Ecto neural progenitor cell (in vitro differentiated cells): Measurements from ENCODE around the gene PIM1.
"Not testable (repeated sequence)": the region's sequence is repeated elsewhere in the genome, so short reads cannot be mapped to it uniquely, and the experiment has no call there.

Experiments used
- DNase-seq: peaks from one replicate; pipeline ENCODE4 v3.0.0-alpha.2; 2018; ENCODE audit warnings: low spot score

PIM1 gene

GRCh38 chr6:37169496-37170272, at the start of gene PIM1:
PIM1 (plus strand) TSS chr6:37170152; CDS start chr6:37170576, 424 bp downstream.
- peak; percentile 99 for DNase-seq

GRCh38 chr6:37121556-37121955, 48.4 kb upstream of the PIM1 start:
- no peak for DNase-seq

- no peak for DNase-seq
Observed at GRCh38 chr6:37122861-37123260, 47.1 kb upstream of the PIM1 start.

- no peak for DNase-seq
Observed at GRCh38 chr6:37123957-37124729, 45.8 kb upstream of the PIM1 start.

GRCh38 chr6:37125774-37126492, 44.0 kb upstream of the PIM1 start:
- DNase-seq = peak; percentile 93

- no peak for DNase-seq
Observed at GRCh38 chr6:37126493-37126958, 43.4 kb upstream of the PIM1 start.

- no peak for DNase-seq
Observed at GRCh38 chr6:37126961-37127616, 42.9 kb upstream of the PIM1 start.

- no peak for DNase-seq
Observed at GRCh38 chr6:37127961-37128862, 41.7 kb upstream of the PIM1 start.

GRCh38 chr6:37128863-37129443, 41.0 kb upstream of the PIM1 start:
- not testable (repeated sequence) for DNase-seq

- no peak for DNase-seq
Observed at GRCh38 chr6:37129566-37129965, 40.4 kb upstream of the PIM1 start.

GRCh38 chr6:37130704-37131103, 39.2 kb upstream of the PIM1 start:
- no peak for DNase-seq

- peak; percentile 65 for DNase-seq
Observed at GRCh38 chr6:37131104-37131959, 38.6 kb upstream of the PIM1 start.

- no peak for DNase-seq
Observed at GRCh38 chr6:37131960-37132253, 38.0 kb upstream of the PIM1 start.

- DNase-seq = no peak
Observed at GRCh38 chr6:37134036-37134395, 35.9 kb upstream of the PIM1 start.

- DNase-seq = no peak
Observed at GRCh38 chr6:37134396-37135191, 35.4 kb upstream of the PIM1 start.

- no peak for DNase-seq
Observed at GRCh38 chr6:37135835-37136694, 33.9 kb upstream of the PIM1 start.

- no peak for DNase-seq
Observed at GRCh38 chr6:37136821-37137200, 33.1 kb upstream of the PIM1 start.
